PC-9 (cell line): Measurements from ENCODE around the gene MRPS33.

ENCODE experiments used
- CTCF ChIP-seq: fragments of 200-600 bp; sonication (generic); conservative IDR thresholded peaks from 2 replicates; pipeline ENCODE4 v1.6.1; 2017; ENCODE audit warnings: mixed run types, antibody characterized with exemption, mild to moderate bottlenecking, moderate library complexity
- EZH2 ChIP-seq: fragments of 200-600 bp; sonication (generic); IDR thresholded peaks from 2 replicates; pipeline ENCODE4 v1.8.0; 2017; ENCODE audit warnings: antibody characterized with exemption, low read depth

GRCh38 chr7:141014524-141015395 lies at the start of gene MRPS33:
- TF ChIP-seq CTCF (peak; percentile 43; the same call in 1 of the 2 replicates), EZH2 (no peak)
